GM15510 (cell line): ENCODE results near the gene TMEM131L.

Experiments used
- POLR2A ChIP-seq: IDR thresholded peaks from 3 replicates; pipeline ENCODE4 v1.6.1; 2011; ENCODE audit warnings: borderline replicate concordance; ENCODE audit not compliant: insufficient read length; ENCODE audit errors: extremely low read depth

Gene TMEM131L

DNA sequence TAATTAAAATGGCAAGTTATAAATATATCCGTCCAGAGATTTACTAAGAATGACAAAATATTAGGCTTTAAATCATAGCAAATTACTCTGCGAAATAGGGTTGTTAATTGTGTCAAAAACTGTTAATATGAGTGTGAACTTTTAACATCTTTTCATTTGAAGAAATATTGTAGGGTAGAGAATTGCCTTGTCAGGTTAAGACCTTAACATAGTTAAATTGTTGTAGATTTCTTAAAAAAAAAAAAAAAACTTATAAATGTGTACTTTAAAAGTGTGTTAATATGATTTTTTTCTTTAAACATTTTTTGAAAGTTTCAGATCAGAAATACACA is 110.2 kb downstream of the TMEM131L start:
- TF ChIP-seq POLR2A: no peak

DNA sequence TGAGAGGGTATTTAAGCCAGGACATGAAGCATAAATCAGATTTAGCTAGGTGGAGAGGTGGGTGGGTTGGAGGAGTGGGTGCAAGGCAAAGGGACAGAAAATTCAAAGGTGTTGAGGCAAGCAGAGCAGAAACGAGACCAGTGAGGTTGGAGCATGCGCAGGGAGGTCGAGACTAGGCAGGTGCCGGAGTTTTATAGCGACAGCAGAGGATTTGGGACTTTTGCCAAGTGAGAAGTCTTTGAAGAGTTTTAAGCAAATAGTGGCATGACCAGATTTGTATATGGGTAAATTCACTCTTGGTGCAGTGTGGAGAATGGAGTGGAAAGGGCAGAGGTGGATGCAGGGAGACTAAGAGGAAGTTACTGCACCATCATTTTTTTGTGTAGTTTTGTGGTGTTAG is 110.9 kb downstream of the TMEM131L start:
- no peak for TF ChIP-seq POLR2A

DNA sequence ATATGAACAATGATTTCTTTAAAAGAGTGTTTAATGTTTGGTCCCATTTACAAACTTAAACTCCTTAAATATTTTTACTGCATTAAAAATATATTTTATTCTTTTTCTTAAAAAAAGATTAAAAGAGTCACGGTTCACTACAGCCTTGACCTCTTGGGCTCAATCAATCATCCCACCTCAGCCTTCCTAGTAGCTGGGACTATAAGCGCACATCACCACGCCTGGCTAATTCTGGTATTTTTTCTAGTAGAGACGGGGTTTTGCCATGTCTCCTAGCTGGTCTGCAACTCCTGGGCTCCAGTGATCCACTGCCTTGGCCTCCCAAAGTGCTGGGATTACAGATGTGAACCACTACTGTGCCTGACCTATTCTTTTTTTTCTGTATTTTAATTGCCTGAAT is 113.2 kb downstream of the TMEM131L start:
- no peak for TF ChIP-seq POLR2A

DNA sequence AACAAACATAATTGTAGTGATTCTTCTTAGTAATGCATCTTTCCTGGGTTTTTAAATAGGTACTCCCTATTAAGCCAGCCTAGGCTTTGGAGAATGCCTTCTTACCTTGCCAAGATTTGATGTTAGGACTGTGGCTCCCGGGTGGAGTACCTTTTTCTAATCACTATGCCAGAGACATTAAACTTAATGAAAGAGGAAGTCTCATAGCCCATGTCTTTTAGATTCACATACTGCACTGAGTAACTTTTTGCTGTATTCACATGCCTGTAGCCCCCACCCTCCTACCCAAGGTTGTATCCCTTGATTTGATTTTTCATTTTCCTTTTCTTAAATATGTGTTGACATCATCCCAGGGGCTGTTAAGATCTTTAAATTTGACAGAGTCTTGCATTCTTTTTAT is 113.7 kb downstream of the TMEM131L start:
- no peak for TF ChIP-seq POLR2A

DNA sequence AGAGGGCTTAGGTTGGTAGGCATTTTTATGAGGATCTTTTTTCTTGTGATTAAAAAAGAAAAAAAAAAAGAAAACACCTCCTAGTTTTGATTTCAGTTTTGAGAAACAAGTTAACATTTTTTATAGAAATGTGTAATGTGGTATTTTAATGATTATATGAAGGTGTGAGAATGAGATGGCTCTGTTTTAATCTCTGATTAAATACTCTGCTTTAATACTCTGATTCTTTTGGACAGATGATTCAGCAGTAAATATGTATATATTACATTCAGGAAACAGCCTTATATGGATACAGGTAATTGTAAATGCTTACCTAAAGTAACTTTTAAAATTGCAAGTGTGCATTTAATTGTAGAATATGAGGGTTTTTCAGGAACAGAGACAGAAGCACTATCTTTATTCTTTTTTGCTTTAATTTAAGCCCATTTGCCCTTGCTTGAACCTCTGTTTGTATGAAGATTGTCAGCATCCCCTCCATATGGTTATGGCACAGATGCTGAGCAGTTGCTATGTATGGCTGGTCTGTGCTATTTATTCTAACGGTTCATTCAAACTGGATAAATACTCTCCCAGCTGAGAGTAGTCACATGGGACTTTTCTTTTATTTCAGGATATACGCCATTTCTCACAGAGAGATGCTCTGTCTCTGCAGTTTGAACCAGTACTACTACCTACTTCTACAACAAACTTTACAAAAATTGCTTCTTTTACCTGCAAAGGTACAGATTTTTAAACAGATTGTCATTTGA is 117.0 kb downstream of the TMEM131L start:
- no peak for TF ChIP-seq POLR2A

DNA sequence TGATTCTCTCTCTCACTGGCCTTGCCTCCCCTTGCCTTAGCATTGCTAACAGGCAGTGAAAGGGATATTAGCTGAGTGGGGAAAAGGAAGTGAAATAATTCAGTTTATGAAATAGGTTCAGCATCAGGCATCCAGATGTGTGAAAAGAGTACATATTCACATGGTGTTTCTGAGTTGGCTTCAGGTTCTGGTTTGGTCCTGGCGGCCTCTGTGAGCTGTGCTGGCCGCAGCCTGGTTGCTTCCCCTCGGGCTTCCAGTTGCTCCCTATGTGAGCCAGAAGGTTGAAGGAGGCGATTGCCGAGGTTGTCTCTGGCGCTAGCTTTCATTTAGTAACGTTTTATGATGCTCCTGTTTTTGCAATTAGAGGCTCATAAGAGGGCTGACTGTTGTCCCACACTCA is 118.9 kb downstream of the TMEM131L start:
- TF ChIP-seq POLR2A: no peak

DNA sequence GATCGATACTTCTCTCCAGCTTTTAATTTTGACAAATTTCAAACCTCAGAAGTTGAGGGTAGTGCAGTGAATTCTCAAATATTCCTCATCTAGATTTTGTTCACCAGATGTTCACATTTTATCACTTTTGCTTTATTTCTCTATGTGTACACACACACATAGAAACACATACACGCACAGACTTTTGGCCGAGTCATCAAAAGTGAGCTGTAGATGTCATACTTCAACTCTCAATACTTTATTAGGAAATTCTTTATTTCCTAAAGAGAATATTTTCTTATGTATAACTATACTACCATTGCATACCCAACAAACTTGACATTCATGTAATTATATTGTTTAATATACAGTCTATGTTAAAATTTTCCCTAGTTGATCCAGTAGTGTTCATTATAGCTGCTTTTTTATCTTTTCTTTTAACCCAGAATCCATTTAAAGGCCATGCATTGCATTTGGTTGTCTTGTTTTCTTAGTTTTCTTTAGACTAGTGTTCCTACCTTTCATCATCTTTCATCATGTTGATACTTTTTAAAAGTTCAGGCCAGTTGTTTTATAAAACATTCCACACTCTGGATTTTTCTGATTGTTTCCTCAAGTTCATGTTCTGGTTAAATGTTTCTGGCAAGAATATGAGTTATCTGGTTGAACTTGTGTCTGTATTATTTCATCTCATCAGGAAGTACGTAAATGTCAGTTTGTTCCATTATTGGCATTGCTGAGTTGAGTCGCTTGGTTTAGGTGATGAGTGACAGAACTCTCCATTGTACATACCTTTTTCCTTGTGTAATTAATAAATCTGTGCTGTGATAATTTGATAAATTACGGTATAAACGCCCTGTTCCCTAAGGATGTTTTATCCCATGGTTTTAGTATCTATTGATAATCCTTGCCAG is 123.8 kb downstream of the TMEM131L start:
- TF ChIP-seq POLR2A: no peak

DNA sequence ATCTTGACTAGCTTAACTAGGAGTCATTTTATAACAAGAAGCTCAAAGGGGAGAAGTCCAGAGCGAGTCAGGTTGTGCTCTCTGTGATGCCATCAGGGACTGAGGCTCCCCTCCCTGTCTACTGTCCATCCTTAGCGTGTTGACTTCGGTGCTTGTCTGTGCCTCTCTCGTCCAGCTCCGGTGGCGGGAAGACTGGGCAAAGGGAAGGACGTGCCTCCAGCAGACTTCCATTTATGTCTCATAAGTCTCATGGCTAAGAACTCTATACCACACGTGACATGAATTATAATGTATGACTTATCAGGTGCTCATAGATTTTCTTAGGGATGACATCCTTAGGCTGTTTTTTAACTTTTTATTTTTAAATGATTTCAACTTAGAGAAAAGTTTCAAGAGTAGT is 125.3 kb downstream of the TMEM131L start:
- TF ChIP-seq POLR2A: no peak

DNA sequence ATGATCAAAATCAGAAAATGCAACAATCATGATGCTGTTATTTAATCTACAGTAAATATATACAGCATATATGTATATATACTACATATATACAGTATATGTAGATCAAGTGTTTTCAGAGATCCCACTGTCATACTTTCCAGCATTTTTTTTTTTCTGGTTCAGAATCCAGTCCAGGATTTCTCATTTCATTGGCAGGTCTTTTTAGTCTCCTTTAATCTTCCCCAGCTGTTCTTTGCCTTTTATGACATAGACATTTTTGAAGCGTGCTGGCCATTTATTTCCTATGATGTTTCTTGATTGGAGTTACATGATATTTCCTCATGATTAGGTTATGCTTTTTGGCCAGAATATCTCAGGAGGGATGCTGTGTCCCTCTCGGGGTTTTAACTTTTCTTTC is 125.9 kb downstream of the TMEM131L start:
- no peak for TF ChIP-seq POLR2A

DNA sequence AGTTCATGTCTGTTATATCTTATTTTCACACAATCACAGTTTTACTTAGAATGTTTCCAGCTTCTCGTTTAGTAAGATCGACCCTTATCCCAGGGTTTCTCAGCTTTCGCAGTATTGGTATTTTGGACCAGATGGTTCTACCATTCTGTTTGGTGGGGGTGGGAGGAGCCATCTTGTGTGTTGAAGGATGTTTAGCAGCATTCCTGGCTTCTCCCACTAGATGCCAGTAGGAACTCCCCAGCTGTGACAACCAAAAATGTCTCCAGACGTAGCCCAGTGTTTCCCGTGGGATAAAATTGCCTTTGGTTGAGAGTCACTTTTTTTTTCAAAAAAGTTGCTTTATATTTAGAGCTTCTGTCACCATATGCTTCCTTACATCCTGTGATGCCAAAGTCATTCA is 127.0 kb downstream of the TMEM131L start:
- no peak for TF ChIP-seq POLR2A

DNA sequence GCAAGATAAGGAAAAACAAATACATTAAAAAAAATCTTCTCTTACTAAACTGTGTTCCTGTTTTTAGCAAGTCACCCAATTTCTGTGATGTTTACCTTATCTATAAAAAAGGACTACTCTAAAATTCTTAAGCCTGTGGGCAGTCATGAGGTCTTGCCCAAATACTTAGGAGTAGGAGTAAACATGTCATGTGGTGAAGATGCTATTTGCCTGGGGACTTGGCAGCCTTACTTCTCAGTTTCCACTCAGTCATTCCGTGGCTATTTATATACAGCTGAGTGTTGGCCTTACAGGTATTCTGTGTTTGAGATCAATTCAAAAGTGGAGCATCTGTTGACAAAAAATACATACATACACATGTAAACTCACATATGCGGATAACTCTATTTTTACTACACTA is 128.1 kb downstream of the TMEM131L start:
- TF ChIP-seq POLR2A: no peak

DNA sequence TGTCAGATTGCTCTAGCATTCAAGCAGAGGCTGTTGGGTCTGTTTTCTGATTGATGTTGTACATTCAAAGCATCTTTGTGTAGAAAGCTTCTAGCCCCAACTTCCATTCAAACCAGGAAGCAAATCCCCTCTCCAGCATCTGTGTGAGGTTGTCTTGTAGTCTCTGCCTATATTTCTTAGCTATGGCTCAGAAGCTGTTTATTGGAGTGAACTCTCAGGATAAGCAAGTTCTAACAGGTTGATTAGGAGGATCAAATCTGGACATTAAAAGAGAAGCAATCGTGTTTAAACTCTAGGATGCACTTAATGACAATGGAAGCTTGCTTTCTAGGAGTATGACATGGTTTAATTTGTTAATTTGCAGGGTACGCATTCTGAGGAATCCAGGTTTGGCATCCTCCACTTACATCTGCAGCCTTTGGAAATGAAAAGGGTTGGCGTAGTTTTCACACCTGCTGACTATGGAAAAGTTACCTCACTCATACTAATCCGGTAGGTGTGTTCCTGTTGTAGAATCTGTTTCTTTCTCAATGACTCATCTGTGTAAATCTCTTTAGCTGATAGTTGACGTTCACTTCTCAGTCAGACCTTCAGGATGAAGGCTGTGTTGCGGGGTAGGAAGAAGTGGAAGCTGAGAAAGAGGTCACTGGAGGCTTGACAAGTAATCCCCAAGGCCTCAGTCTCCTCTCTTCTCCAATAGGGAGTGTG is 129.9 kb downstream of the TMEM131L start:
- TF ChIP-seq POLR2A: no peak

DNA sequence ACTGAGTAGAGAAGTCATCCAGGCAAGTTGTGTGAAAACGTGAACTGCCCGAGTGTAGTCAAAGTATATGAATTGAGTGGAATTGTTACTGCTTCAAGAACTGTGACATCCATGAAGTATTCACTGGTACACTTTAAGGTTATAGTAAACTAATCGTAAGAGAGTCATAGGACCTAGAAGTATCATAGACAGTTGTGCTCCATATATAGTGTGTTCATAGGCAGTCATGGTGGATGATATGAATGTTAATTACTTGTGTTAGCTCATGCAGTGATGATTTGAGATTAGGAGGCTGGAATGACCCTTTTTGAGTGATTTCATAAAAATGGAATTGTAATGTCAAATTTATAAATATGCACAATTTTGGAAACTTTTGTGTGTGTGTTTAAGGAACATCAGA is 136.6 kb downstream of the TMEM131L start:
- TF ChIP-seq POLR2A: no peak

DNA sequence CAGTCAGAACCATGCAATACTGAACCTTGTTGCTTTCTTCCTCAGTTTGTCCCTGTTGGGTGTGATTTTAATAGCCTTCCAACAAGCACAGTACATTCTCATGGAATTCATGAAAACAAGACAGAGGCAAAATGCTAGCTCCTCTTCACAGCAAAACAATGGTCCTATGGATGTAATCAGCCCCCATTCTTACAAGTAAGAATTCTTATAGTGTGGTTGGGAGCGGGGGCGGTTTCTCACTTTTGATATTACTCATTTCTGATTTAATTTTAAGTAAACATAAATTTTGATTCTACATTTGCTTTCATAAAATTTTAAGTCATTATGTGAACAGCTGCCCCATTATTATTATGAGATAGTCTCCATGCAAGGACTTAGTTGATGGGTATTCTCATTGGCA is 137.1 kb downstream of the TMEM131L start:
- no peak for TF ChIP-seq POLR2A

DNA sequence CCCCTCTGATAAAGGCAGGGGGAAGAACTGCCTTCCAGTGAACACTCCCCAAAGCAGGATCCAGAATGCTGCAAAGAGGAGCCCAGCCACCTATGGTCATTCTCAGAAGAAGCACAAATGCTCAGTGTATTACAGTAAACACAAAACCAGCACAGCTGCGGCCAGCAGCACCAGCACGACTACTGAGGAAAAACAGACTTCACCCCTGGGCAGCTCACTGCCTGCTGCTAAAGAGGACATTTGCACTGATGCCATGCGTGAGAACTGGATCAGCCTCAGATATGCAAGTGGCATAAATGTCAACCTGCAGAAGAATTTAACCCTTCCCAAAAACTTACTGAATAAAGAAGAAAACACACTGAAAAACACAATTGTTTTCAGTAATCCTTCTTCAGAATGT is 137.7 kb downstream of the TMEM131L start:
- no peak for TF ChIP-seq POLR2A
